ENCODE data around the gene PPP2R1A.

The PPP2R1A gene

DNA sequence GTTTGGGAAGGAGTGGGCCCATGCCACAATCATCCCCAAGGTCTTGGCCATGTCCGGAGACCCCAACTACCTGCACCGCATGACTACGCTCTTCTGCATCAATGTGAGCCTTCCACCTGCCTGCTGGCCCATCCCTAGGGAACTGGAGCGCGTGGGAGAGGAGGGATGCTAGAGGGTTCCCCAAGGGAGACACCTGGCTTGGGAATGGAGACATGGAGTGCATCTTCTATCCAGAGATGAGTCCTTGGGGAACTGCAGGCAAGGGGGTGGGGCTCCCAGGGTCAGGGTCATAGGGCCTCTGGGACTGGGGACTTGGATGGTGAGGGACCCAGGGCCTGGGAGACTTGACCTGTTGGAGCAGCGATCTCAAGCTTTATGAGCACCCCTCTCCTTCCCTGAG, 31.2 kb downstream of the PPP2R1A start:
- peak overlapping the region; percentile 63 for H3K27ac Mint-ChIP-seq
- no peak overlapping the region for H3K4me3 Mint-ChIP-seq
- H3K9me3 Mint-ChIP-seq: no peaks in the 10 kb centered on the region
- no peak for DNase-seq (ENCODE audit: low spot score in 2 of 2)
- ATAC-seq: no peak
- H3K36me3 Mint-ChIP-seq: peaks cover 100% of the 10 kb centered on the region
- peaks cover 12% of the 10 kb centered on the region for H3K4me1 Mint-ChIP-seq

DNA sequence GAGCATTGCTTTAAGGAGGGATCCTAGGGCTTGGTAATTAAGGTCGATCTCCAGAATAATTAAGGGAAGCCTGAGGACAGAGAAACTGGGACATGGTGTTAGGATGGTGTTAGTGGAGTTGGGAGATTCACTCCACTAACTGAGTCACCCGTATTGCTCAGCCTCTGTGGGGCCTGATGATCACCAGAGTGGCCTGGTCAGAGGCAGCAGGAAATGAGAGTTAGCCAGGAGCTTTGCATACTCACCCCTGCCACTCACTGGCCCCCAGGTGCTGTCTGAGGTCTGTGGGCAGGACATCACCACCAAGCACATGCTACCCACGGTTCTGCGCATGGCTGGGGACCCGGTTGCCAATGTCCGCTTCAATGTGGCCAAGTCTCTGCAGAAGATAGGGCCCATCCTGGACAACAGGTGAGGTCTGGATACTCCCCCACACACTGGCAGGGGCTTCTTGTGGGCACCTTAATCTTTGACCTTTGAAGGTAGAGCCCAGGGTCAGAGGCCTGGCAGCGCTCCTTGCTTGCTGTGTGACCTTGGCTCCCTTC, 32.1 kb downstream of the PPP2R1A start:
- H3K4me3 Mint-ChIP-seq: no peak overlapping the region
- ATAC-seq: no peak
- H3K36me3 Mint-ChIP-seq: peaks cover 100% of the 10 kb centered on the region
- peak overlapping the region; percentile 63 for H3K27ac Mint-ChIP-seq
- H3K4me1 Mint-ChIP-seq: peaks cover 21% of the 10 kb centered on the region
- no peaks in the 10 kb centered on the region for H3K9me3 Mint-ChIP-seq
- DNase-seq (ENCODE audit: low spot score in 2 of 2): no peak

DNA sequence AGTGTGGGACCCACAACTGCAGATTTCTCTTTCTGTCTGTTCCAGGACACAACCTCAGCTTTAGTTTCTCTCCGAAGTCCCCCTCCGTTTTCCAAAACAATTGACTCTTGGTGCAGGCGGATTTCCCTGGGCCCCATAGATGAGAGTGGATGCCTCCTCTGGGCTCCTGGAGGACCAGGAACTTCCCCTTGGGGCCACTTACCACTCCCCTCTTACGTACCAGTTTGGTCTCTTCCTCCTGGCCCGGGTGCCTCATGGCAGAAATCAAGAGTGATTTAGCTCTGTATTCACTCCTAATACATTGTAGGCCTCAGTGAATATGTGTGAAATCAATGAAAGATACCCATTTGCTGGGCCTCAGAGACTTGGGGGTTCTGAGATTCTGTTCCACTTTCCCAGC, 34.4 kb downstream of the PPP2R1A start:
- Mint-ChIP-seq H3K4me3 (no peak overlapping the region), H3K36me3 (peaks cover 100% of the 10 kb centered on the region), H3K27ac (no peak overlapping the region), H3K4me1 (peaks cover 29% of the 10 kb centered on the region), H3K9me3 (no peaks in the 10 kb centered on the region)
- ATAC-seq: no peak
- no peak for DNase-seq (ENCODE audit: low spot score in 2 of 2)

DNA sequence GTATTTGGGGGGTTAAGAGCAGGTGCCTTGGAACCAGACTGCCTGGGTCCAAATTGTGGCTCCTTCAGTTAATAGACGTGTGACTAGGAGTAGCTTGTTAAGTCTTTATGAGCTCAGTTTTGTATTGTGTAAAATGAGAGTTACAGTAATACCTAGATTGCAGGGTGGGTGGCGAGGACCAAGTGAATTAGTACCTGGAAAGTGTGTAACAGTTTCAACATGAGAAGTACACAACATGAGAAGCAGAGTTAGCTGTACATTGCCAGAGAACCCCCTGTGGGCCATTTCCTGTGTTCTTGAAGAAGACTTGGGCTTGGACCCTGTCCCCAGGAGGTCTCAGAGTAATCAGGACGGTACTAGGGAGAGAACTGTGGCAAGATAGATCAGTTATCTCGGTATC, 36.8 kb downstream of the PPP2R1A start:
- peak; percentile 92 for ATAC-seq
- Mint-ChIP-seq H3K9me3 (no peaks in the 10 kb centered on the region), H3K36me3 (peaks cover 83% of the 10 kb centered on the region), H3K4me3 (peak overlapping the region; percentile 32), H3K27ac (peak overlapping the region; percentile 93), H3K4me1 (peaks cover 40% of the 10 kb centered on the region)
- DNase-seq (ENCODE audit: low spot score in 2 of 2): peak in 1 of 2 donors; percentile 62

DNA sequence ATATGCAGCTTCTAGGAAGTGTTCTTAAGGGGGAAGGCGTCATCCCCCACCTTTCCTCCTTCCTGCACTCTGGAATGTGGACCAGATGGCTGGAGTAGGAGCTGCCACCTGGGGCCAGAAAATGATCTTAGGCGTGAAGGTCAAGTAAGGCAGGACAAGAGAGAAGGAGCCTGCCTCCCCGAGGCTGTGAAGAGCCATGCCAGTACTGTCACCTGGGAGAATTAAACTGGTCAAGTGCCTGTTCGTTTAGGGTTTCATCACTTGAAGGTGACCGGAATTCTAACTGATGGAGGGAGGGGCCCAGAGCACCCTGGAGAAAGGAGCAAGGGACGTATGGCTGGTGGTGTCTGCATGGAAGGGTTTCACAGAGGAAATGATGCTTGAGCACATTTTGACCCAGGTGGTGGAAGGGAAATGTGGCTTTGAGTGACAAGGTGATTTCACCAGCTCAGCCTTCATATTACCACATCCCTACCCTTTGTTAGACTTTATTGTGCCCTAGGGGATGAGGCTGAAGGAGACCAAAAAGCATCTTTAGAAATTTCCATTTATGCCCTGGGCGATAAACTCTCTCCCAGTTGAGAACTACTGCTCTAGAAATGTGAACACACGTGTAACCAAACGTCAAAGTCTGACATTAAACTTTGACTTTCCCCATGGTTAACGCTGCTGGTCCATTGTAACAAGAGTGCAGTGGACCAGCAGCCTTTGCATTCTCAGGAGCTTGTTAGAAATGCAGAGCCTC, 37.5 kb downstream of the PPP2R1A start:
- Mint-ChIP-seq H3K36me3 (peaks cover 76% of the 10 kb centered on the region), H3K4me1 (peaks cover 40% of the 10 kb centered on the region), H3K9me3 (no peaks in the 10 kb centered on the region), H3K27ac (peak overlapping the region; percentile 93), H3K4me3 (peak overlapping the region; percentile 32)
- no peak for DNase-seq (ENCODE audit: low spot score in 2 of 2)
- ATAC-seq: peak; percentile 41

DNA sequence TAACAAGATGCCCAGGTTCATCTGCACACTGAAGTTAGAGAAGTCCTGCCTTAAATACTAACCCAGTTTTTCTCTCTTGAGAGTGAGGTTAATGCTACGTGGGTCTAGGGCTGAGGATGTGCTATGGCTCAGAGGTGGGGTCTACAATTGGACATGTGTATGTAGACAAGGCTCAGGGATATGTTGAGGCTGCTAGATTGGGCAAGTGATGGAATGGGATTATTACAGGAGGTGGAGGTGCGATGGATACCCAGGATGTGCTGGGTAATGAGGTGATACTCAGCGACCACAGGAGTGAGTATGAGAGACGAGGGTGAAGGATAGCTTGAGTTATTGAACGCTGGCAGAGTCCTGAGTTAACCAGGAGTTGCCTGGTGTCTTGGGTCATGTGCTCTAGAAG, 38.1 kb downstream of the PPP2R1A start:
- Mint-ChIP-seq H3K36me3 (peaks cover 70% of the 10 kb centered on the region), H3K4me1 (peaks cover 40% of the 10 kb centered on the region), H3K27ac (peak overlapping the region; percentile 93), H3K9me3 (no peaks in the 10 kb centered on the region), H3K4me3 (no peak overlapping the region)
- ATAC-seq (no peak), DNase-seq (ENCODE audit: low spot score in 2 of 2) (no peak)

DNA sequence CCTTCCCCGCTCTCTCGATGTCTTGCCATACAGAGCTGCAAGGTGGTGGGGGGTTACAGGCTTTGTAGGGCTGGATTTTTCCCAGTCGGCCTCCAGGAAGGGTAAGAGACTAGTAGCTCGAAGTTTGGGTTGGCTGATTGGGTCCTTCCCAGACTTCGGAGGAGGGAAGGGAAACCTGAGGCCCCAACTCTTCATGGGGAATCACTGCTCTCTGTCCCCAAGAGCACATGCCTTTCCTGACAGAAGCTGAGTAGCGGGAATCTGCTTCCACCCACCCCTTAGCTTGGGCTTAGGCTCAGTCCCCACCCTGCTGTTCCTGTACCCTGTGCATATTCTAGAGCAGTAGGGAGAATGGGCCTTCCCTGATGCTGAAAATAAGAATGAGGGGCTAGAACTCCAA, 39.7 kb downstream of the PPP2R1A start:
- ATAC-seq (no peak), DNase-seq (ENCODE audit: low spot score in 2 of 2) (no peak)
- no peaks in the 10 kb centered on the region for H3K9me3 Mint-ChIP-seq
- peaks cover 40% of the 10 kb centered on the region for H3K4me1 Mint-ChIP-seq
- H3K4me3 Mint-ChIP-seq: no peak overlapping the region
- H3K36me3 Mint-ChIP-seq: peaks cover 55% of the 10 kb centered on the region
- H3K27ac Mint-ChIP-seq: peak overlapping the region; percentile 91

DNA sequence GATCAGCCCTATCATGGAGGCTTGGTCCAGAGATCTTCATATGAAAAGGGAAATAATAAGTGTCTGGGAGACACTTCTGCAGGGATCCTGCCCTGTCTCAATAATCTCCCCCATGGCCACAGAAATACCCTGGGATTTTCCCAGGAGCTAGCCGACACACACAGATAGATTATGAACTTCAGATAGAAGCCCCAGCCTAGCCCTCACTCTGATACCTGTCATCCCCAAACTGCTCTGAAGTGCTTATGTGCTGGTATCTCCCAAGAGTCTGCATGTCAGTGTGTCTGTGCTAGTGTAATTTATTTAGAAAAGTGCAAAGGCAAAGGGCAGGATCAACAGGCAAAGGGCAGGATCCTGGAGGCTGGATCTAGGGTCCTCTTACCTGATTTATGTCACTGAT, 40.8 kb downstream of the PPP2R1A start:
- Mint-ChIP-seq H3K27ac (peak overlapping the region; percentile 91), H3K36me3 (peaks cover 43% of the 10 kb centered on the region), H3K4me1 (peaks cover 36% of the 10 kb centered on the region), H3K9me3 (no peaks in the 10 kb centered on the region), H3K4me3 (no peak overlapping the region)
- no peak for DNase-seq (ENCODE audit: low spot score in 2 of 2)
- no peak for ATAC-seq

DNA sequence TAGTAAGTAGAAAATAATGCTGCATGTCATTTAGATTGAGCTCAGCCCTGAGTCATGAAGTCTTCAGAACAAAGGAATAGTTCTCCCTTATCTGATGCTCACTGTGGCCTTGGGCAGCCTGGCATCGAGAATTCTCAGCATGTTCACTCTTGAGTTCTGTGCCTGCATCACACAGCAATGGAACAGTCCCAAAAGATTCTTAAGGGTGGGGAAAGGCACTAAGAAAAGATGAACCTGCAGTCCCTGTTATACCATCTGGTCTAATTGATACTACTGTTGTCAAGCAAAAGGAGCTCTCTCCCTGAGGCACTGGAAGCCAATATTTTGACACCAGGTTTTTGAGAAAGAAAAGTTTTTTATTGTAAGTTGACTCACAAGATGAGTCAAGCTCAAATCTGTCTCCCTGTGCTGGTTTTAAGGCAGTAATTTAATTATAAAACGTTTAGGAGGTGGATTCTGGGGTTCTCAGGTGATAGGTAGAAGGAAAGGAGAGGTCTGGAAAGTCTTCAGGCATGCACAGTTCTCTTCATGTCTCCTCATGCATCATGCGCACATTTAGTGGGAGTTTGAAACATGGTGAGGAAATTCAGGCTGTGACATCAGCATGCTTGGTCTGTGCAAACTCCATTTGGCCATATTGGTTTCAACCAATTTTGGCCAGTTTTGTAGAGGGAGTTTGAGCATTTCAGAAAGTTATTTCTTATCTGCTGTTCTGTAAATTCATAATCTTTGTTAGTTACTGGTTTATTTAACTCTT, 41.5 kb downstream of the PPP2R1A start:
- no peaks in the 10 kb centered on the region for H3K9me3 Mint-ChIP-seq
- peaks cover 30% of the 10 kb centered on the region for H3K4me1 Mint-ChIP-seq
- H3K4me3 Mint-ChIP-seq: no peak overlapping the region
- peaks cover 37% of the 10 kb centered on the region for H3K36me3 Mint-ChIP-seq
- H3K27ac Mint-ChIP-seq: peak overlapping the region; percentile 91
- ATAC-seq (no peak), DNase-seq (ENCODE audit: low spot score in 2 of 2) (no peak)

DNA sequence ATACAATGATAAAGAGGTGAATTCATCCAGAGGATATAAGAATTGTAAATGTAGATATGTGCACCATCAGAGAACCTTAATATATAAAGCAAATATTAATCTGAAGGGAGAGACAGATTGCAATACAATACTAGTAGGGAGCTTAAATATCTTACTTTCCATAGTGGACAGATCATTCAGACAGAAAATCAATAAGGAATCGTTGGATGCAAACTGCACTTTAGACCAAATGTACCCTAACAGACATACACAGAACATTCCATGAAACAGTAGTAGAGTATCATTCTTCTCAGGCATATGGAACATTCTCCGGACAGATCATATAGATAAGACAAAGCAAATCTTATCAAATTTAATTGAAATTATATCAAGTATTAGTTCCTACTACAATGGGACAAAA, 44.6 kb downstream of the PPP2R1A start:
- DNase-seq (ENCODE audit: low spot score in 2 of 2): no peak
- Mint-ChIP-seq H3K27ac (peak overlapping the region; percentile 6), H3K36me3 (peaks cover 6% of the 10 kb centered on the region), H3K4me1 (peaks cover 11% of the 10 kb centered on the region), H3K9me3 (no peaks in the 10 kb centered on the region), H3K4me3 (no peak overlapping the region)
- no peak for ATAC-seq

DNA sequence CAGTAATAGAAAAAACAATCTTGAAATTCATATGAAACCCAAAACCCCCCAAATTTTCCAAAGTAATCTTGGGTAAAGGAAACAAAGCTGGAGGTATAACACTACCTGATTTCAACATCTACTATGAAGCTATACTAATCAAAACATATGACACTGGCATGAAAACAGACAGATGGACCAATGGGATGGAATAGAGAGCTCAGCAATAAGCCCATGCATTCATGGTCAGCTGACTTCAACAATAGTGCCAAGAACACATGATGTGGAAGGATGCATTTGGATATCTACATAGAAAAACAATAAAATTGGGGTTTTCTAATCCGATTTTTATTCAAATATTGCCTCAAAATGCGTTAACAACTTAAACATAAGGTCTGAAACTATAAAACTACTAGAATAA, 47.3 kb downstream of the PPP2R1A start:
- no peak for DNase-seq (ENCODE audit: low spot score in 2 of 2)
- Mint-ChIP-seq H3K9me3 (no peaks in the 10 kb centered on the region), H3K4me3 (no peak overlapping the region), H3K27ac (no peak overlapping the region), H3K4me1 (no peaks in the 10 kb centered on the region), H3K36me3 (no peaks in the 10 kb centered on the region)
- ATAC-seq: no peak

DNA sequence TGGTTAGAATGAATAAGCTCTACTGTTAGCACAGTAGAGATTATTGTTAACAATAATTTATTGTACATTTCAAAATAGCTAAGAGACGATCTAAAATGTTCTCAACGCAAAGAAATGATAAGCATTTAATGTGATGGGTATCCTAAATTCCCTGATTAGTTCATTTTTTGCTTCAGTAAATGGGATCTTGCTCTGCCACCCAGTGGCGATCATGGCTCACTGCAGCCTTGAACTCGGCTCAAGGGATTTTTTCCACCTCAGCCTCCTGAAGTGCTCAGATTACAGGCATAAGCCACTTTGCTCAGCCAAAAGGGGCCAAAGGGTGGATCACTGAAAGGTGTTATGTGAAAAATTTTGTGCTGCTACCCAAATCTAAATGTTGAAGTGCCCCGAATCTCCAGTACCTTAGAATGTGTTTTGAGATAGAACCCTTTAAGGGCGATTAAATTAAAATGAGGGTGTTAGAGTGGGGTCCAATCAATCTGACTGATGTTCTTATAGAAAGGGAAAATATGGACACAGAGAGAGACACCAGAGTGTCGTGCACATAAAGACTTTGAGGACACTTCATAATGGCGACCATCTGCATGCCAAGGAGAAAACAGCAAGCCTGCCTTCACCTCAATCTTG, 48.0 kb downstream of the PPP2R1A start:
- DNase-seq (ENCODE audit: low spot score in 2 of 2): peak; percentile 37 to 72
- ATAC-seq: peak; percentile 69
- no peak overlapping the region for H3K27ac Mint-ChIP-seq
- no peaks in the 10 kb centered on the region for H3K4me1 Mint-ChIP-seq
- H3K36me3 Mint-ChIP-seq: no peaks in the 10 kb centered on the region
- H3K9me3 Mint-ChIP-seq: no peaks in the 10 kb centered on the region
- H3K4me3 Mint-ChIP-seq: no peak overlapping the region

DNA sequence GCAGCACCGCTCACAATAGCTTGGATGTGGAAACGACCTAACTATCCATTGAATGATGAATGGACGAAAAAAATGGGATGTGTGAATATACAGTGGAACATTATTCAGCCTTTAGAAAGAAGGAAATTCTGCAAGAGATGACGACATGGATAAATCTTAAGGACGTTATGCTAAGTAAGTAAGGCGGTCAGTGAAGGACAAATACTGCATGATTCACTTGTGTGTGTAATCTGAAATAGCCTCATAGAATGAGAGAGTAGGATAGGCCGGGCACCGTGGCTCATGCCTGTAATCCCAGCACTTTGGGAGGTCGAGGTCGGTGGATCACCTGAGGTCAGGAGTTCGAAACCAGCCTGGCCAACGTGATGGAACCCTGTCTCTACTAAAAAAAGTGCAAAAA, 54.2 kb downstream of the PPP2R1A start:
- no peaks in the 10 kb centered on the region for H3K9me3 Mint-ChIP-seq

DNA sequence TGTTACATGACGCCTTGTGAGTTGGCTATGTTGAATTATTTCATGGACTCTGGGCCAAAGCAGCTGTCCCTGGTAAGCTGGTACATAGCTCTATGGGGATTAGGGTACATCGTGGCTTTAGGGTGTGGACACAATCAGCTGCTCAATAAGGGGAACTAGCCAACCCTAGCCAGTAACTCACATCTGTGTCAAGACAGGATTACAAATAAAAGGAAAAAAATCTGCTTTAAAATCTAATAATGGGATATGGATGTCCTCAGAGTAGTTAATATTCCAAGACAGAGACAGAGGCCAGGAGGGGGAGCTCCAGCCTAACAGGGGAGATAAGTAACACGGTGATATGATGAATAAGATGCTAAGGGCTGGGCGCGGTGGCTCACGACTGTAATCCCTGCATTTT, 58.4 kb downstream of the PPP2R1A start:
- Mint-ChIP-seq H3K4me1 (no peaks in the 10 kb centered on the region), H3K27ac (no peak overlapping the region), H3K4me3 (no peak overlapping the region), H3K36me3 (no peaks in the 10 kb centered on the region), H3K9me3 (no peaks in the 10 kb centered on the region)
- DNase-seq (ENCODE audit: low spot score in 2 of 2) (no peak), ATAC-seq (peak; percentile 76)

More for the DNA sequence above, 54.2 kb downstream of the PPP2R1A start:
- Mint-ChIP-seq H3K4me1 (no peaks in the 10 kb centered on the region), H3K36me3 (no peaks in the 10 kb centered on the region), H3K4me3 (no peak overlapping the region), H3K27ac (no peak overlapping the region)
- ATAC-seq: no peak
- no peak for DNase-seq (ENCODE audit: low spot score in 2 of 2)

DNA sequence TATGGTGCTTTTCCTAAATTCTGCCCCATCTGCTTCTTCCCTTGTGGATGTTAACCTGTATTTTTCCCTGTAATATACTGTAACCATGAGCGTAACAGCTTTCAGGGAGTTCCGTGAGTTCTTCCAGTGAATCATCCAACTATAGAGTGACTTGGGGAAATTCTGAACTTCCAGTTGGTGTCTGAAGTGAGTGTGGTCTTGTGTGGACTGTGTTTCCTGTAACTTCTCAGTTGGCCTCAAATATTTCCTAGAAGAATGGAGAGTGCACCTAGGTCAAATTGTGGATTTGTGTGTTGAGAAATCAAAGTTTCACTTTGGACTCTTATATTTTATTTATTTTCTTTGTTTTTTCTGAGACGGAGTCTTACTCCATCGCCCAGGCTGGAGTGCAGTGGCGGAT, 68.6 kb downstream of the PPP2R1A start:
- Mint-ChIP-seq H3K27ac (no peak overlapping the region), H3K9me3 (no peaks in the 10 kb centered on the region), H3K36me3 (no peaks in the 10 kb centered on the region), H3K4me1 (no peaks in the 10 kb centered on the region), H3K4me3 (no peak overlapping the region)
- no peak for ATAC-seq
- DNase-seq (ENCODE audit: low spot score in 2 of 2): no peak

All from stimulated activated effector memory CD8-positive, alpha-beta T cell treated with anti-CD3 and anti-CD28 coated beads, Interleukin-12 subunit alpha, Interleukin-12 subunit beta, amount 100 ng/mL, for 72 hours (primary cell).